Stimulated activated CD8-positive, alpha-beta memory T cell treated with anti-CD3 and anti-CD28 coated beads, Interleukin-12 subunit alpha, Interleukin-12 subunit beta, amount 100 ng/mL, for 4 hours (primary cell): Measurements from ENCODE around the gene FAM180A.
"Not testable (repeated sequence)": the region's sequence is repeated elsewhere in the genome, so short reads cannot be mapped to it uniquely, and the experiment has no call there.

ENCODE experiments used
- DNase-seq: peaks from one replicate; pipeline ENCODE4 v3.0.0-alpha.2; 2020; ENCODE audit warnings: low read depth

The FAM180A gene

GRCh38 chr7:135713836-135714470 is 34.7 kb downstream of the FAM180A start:
- no peak for DNase-seq

DNA sequence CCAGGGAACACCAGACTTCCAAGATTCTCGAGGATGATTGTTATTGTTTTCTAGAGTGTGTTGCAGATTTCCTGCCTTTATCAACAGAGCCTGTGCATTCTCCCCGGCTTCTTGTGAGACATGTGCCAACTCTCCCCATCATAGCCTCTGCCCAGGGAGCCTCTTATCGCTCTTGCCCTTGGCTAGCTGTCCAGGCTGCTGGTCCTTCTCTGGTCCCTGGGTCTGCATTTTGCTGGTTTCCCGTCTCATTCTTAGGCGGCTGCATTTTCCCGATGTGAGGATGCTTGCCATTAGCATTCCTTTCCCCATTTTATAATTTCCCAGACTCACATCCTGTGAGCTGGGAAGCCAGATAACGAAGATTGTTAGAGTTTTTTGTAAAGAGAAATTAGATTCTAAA is 35.8 kb downstream of the FAM180A start:
- no peak for DNase-seq

- DNase-seq: no peak
Observed at GRCh38 chr7:135712182-135712782, 36.3 kb downstream of the FAM180A start.

GRCh38 chr7:135711139-135711469 is 37.5 kb downstream of the FAM180A start:
- no peak for DNase-seq

DNA sequence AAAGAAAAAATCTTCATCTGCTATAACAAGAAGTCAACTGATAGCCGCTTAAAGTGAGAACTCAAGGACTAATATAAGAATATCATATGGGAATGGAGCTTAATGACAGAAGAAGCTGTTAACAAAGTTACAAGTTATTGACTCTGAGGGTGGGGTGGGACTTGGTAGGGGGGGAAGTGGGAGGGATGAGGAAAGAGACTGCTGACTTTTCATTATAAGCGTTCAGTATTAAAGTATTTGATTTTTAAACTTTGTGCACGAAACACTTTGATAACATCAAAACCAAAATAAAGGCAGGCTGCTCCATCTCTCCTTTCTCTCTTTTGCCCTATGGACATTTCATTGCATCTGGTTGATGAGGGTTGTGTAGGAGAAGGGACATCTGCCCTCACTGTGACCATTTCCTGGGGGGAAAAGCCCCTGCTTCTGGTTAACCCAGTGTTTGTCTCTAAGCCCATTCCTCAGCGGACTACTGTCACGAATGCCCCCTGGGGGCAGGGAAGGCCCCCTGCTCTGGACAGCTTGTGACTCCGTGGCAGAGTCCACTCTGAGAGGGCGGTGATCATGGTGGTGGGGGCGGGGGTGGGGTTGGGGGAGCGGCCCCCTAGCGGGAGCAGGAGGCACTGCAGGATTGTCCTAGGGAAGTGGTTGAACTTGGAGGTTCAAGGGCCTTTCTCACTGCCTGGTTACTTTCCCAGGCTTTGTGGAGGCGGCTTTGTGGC is 38.0 kb downstream of the FAM180A start:
- no peak for DNase-seq

DNA sequence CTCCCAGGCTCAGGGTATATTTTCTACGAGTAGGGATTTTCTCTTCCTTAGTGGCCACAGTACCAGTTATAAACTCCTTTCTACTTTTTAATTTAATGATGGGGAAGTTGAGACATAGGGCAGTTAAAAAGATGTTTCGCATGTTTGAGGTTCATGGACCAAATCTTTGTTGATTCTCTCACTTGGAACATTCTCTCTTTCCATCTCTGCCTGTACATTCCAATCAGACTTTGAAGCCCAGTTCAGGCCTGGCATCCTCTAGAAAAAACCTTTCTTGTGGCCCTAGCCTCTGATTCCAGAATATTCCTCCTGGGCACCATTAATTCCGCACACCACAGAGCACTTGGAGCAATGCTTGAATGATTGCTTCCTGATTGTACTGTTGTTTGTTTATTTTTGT is 39.1 kb downstream of the FAM180A start:
- no peak for DNase-seq

DNA sequence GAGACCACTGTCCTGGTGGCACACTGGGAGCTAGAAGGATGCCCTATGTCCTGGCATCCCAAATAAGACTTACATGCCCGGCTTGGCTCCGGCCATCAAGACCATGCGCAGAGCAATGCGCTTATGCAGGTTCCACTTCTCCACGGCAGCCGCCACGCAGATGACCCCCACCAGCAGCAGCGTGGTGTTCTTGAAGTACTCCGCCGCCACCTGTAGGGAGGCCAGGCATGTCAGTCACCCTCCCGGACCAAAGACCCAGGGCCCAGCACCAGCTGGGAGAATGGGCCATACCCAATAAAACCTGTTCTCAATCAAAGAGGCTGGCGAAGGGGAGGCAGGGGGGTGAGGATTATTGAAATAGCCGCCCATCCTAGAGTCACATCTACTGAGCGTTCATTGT is 40.6 kb downstream of the FAM180A start:
- DNase-seq: no peak

DNA sequence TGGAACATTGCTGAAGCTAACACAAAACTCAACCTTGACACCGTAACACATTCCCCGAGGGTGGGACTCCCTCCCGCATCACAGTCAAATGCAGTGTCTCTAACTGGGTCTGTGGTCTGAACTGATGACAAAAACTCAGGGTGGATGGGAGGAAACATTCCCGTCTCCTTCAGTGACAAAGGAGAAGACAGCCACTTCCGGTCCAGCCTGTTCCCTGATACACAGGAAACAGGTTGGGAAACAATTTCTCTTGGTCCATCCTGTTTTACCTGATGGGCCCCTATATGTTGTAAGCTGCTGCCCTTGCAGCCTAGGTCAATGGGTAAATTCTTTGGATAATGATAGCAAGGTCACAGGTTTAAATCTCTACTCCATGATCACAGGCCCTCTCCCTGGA is 41.0 kb downstream of the FAM180A start:
- no peak for DNase-seq

DNA sequence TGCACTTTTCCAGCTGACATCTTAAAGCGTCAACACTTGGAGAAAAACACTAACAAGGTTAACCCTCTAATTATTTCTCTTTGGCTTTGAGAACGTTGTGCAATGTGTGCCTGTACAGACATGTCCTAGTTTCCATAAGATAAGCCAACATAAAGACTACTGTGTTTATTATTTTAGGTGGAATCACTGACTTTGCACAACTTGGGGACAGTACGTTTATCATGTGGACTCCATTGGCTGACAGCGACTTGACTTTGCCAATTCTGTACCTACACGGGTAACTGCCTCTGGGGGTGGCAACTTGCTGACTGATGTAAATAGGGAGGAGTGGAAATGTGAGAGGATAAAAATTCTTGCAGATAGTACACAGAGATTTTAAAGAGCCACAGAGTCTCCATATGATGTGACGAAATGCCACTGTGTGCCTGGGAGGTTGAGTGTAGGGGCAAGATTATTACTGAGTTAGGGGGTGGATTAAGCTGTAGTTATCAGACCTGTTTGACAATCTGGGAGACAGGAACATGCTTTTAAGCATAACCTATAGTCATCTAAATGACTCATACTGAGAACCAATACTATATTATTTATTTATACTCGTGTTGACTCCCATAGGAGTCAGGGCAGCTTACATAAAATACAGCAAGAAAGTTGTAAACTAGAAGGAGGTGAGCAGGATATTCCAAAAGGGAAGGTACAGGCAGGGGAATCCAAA is 41.6 kb downstream of the FAM180A start:
- DNase-seq: no peak

- no peak for DNase-seq
Observed at GRCh38 chr7:135706038-135706742, 42.4 kb downstream of the FAM180A start.

DNA sequence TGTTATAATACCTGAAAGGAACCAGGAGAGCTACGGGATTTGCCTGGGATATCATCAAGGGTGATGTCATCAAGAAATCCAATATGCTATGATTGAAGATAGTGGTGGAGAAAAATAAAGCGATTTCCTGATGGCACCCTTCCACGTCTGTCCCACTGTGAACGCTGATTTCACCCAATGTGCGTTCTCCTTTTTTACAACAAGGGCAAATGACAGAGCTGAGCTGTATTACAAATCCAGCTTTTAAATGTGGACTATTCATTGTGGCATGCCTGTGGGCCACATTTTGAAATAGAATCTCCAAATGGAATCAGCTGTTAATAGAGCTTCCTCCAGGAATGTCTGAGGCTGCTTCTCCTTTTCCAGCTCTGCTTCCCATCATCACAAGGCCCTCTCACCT is 43.9 kb downstream of the FAM180A start:
- DNase-seq: no peak

- no peak for DNase-seq
Observed at GRCh38 chr7:135704074-135704473, 44.5 kb downstream of the FAM180A start.

DNA sequence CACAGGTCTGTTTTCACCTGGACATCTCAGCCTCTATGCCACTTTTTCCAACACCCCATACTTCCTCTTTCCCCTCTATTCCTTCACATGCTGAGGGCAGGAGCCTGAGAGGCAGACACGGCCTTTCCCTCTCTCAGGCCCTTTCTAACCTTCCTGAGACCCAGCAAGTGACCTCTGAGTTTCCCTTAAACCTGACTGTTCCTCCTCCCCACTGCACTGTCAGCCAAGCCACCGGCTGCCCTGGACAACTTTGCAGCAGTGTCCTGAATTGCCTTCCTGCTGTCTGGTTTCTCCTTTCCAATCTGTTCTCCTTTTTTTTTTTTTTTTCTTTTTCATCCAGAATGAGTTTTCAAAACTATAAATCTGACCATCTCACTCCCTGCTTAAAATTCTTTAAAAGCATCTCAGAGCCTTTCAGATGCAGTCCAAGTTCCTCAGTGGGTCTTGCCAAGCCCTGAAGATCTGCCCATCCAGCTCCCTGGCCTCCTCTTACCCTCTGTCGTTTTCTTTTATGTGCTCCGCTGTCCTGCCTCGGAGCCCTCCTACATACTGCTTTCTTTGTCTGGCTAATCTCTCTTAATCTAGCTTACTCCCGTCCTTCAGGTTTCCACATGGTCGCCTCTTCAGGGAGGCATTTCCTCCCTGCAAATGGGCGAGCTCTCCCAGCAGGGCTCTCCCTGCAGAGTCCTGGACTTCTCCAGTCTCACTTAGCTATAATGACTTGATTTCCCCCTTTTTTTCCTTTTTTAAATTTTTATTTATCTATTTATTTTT is 51.1 kb downstream of the FAM180A start:
- DNase-seq: no peak

DNA sequence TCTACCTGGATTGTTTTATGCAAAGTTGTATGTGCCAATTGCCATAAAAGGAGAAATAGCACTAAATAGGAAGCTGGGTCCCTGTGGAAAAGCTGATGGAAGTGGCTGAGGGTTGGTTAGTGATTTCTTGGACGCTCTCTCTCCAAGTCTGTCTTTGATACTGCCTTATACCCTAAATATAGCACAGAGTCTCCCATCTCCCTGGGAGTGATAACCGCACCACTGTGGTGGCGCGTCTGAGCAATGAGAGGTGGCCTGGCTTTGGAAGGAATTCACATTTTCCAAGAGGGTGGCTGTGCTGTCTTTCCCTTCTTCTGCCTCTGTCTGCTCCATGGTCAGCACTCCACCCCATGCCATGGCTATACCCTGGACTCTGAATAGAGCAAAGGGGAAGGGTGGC is 55.1 kb downstream of the FAM180A start:
- DNase-seq: no peak

GRCh38 chr7:135692606-135693005 is 56.0 kb downstream of the FAM180A start:
- not testable (repeated sequence) for DNase-seq

GRCh38 chr7:135692055-135692454 is 56.6 kb downstream of the FAM180A start:
- no peak for DNase-seq

DNA sequence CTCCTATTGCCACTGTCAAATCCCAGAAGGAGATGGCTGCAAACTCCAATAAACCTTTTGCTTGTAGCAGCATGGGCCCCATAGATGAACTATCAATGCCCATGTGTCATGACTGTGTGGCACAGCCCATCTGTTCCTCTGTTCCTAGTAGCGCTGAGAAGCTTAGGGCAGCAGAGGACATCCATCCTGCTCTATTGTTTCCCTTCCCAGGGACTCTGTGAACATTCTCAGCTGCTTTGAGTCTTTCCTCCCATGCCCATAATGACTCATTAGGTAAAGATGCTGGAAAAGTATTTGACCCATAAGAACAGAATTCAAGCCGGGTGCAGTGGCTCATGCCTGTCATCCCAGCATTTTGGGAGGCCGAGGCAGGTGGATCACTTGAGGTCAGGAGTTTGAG is 58.0 kb downstream of the FAM180A start:
- DNase-seq: no peak

DNA sequence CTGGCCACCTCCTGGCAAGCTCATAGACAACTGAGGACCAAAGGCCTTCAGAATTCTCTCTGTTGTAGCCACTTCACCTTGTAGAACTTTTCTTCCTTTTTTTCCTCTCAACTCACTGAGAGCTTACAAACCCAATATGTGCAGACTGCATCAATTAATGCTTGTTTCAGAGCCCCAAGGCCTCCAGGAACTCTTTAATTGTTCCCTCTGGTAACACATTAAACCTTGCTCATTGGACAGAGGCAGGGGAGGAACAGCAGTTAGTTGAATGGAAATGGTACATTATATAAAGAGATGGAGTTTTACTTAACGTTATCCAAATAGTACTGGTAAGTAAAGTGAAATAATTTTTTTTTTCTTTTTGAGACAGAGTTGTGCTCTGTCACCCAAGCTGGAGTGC is 61.1 kb downstream of the FAM180A start:
- DNase-seq: no peak

- no peak for DNase-seq
Observed at GRCh38 chr7:135685306-135686084, 63.1 kb downstream of the FAM180A start.

GRCh38 chr7:135684699-135685098 is 63.9 kb downstream of the FAM180A start:
- DNase-seq: no peak

GRCh38 chr7:135684136-135684535 is 64.5 kb downstream of the FAM180A start:
- no peak for DNase-seq
